Osteoblast (primary cell): ENCODE results near the gene APPBP2. TPM values are rescaled to one million over a fixed set of nuclear protein-coding genes. Genes with fewer than 3 reads are reported as not detected.

ENCODE experiments used
- DNase-seq: peaks from one replicate; pipeline ENCODE4 v3.0.0; 2011; ENCODE audit warnings: low spot score, mixed read lengths; ENCODE audit not compliant: insufficient read length; ENCODE audit errors: missing footprints
- H2AFZ ChIP-seq: 2 replicates; pipeline ENCODE4 v1.6.0; 2011; ENCODE audit warnings: mild to moderate bottlenecking, low read length
- H3K27ac ChIP-seq: 2 replicates; pipeline ENCODE4 v1.5.1; 2011; ENCODE audit warnings: mild to moderate bottlenecking, low read depth, low read length, moderate library complexity
- H3K27me3 ChIP-seq: 2 replicates; pipeline ENCODE4 v1.6.0; 2012; ENCODE audit warnings: mild to moderate bottlenecking, control low read depth, inconsistent platforms, low read length, moderate library complexity; ENCODE audit not compliant: insufficient read depth
- H3K36me3 ChIP-seq: 2 replicates; pipeline ENCODE4 v1.5.1; 2011; ENCODE audit warnings: mild to moderate bottlenecking, low read length, control low read depth, moderate library complexity; ENCODE audit not compliant: insufficient read depth
- H3K4me1 ChIP-seq: 2 replicates; pipeline ENCODE4 v1.5.1; 2011; ENCODE audit warnings: mild to moderate bottlenecking, low read length, control low read depth, moderate library complexity; ENCODE audit not compliant: insufficient read depth
- H3K4me2 ChIP-seq: 2 replicates; pipeline ENCODE4 v1.6.0; 2011; ENCODE audit warnings: mild to moderate bottlenecking, low read length; ENCODE audit not compliant: insufficient read depth
- H3K4me3 ChIP-seq: fragments of 200-600 bp; sonication (generic); 3 replicates; pipeline ENCODE4 v1.5.1; 2012; ENCODE audit warnings: mild to moderate bottlenecking, low read length, inconsistent platforms; ENCODE audit not compliant: insufficient read depth
- H3K79me2 ChIP-seq: 2 replicates; pipeline ENCODE4 v1.6.0; 2012; ENCODE audit warnings: mild to moderate bottlenecking, low read length, control low read depth, inconsistent platforms; ENCODE audit not compliant: insufficient read depth
- H3K9me3 ChIP-seq: 2 replicates; pipeline ENCODE4 v1.5.1; 2011; ENCODE audit warnings: low read depth, low read length, control low read depth
- H4K20me1 ChIP-seq: 2 replicates; pipeline ENCODE4 v1.6.0; 2012; ENCODE audit warnings: mild to moderate bottlenecking, low read length, control low read depth; ENCODE audit not compliant: insufficient read depth
- CTCF ChIP-seq: IDR thresholded peaks from 2 replicates; pipeline ENCODE4 v1.5.1; 2011; ENCODE audit warnings: mild to moderate bottlenecking, low read depth, low read length, moderate library complexity; ENCODE audit errors: extremely low read depth
- total RNA-seq: library from RNA; depleted of rRNA; stranded (reverse); fragments of >200 nt; gene quantifications from 2 replicates; pipeline ENCODE4 v1.2.3, GENCODE V29; 2012

APPBP2 gene
- total RNA-seq, 1 donor, result 49.9 TPM

GRCh38 chr17:60398227-60398959, 127.6 kb downstream of the APPBP2 start:
- no peak for DNase-seq
- H4K20me1 ChIP-seq, result no peaks in the 10 kb centered on the region
- H3K4me3 ChIP-seq, result no peak overlapping the region
- TF ChIP-seq CTCF, result no peak
- H3K27me3 ChIP-seq, result no peaks in the 10 kb centered on the region
- no peaks in the 10 kb centered on the region for H3K4me1 ChIP-seq
- H3K9me3 ChIP-seq, result no peaks in the 10 kb centered on the region
- no peaks in the 10 kb centered on the region for H3K79me2 ChIP-seq
- H3K4me2 ChIP-seq, result no peak overlapping the region
- no peak overlapping the region for H2AFZ ChIP-seq
- H3K36me3 ChIP-seq, result no peaks in the 10 kb centered on the region
- no peak overlapping the region for H3K27ac ChIP-seq

- Histone ChIP-seq H3K4me2 (no peak overlapping the region), H3K27ac (no peak overlapping the region), H3K79me2 (peaks cover 4% of the 10 kb centered on the region), H3K27me3 (no peaks in the 10 kb centered on the region), H2AFZ (no peak overlapping the region), H3K4me3 (no peak overlapping the region), H4K20me1 (no peaks in the 10 kb centered on the region), H3K4me1 (peaks cover 5% of the 10 kb centered on the region), H3K36me3 (no peaks in the 10 kb centered on the region), H3K9me3 (no peaks in the 10 kb centered on the region)
- TF ChIP-seq CTCF, result no peak
- DNase-seq, result no peak
Observed at GRCh38 chr17:60396412-60396811, 129.6 kb downstream of the APPBP2 start.

- no peak overlapping the region for H3K4me2 ChIP-seq
- no peaks in the 10 kb centered on the region for H3K27me3 ChIP-seq
- no peaks in the 10 kb centered on the region for H3K9me3 ChIP-seq
- H3K27ac ChIP-seq, result no peak overlapping the region
- no peaks in the 10 kb centered on the region for H3K36me3 ChIP-seq
- no peak overlapping the region for H2AFZ ChIP-seq
- H3K4me3 ChIP-seq, result no peak overlapping the region
- peaks cover 12% of the 10 kb centered on the region for H3K79me2 ChIP-seq
- H4K20me1 ChIP-seq, result no peaks in the 10 kb centered on the region
- H3K4me1 ChIP-seq, result peaks cover 7% of the 10 kb centered on the region
- DNase-seq, result no peak
- no peak for TF ChIP-seq CTCF
Observed at GRCh38 chr17:60395508-60396065, 130.5 kb downstream of the APPBP2 start.

GRCh38 chr17:60393840-60394723, 132.0 kb downstream of the APPBP2 start:
- H3K27me3 ChIP-seq, result no peaks in the 10 kb centered on the region
- H3K9me3 ChIP-seq, result no peaks in the 10 kb centered on the region
- TF ChIP-seq CTCF, result no peak
- H3K4me1 ChIP-seq, result peaks cover 15% of the 10 kb centered on the region
- no peak overlapping the region for H3K4me3 ChIP-seq
- H3K79me2 ChIP-seq, result peaks cover 27% of the 10 kb centered on the region
- no peak overlapping the region for H3K27ac ChIP-seq
- no peak for DNase-seq
- no peaks in the 10 kb centered on the region for H3K36me3 ChIP-seq
- peaks cover 3% of the 10 kb centered on the region for H4K20me1 ChIP-seq
- no peak overlapping the region for H2AFZ ChIP-seq
- H3K4me2 ChIP-seq, result no peak overlapping the region
